ENCODE measurements around the gene TAF10. TPM values are rescaled to one million over a fixed set of nuclear protein-coding genes. Genes with fewer than 3 reads are reported as not detected.

Gene TAF10
- total and polyA plus RNA-seq, 2 of the 13 experiments (the other 11 are each of a cell fraction or from before 2014, with no cell fraction given), result 71.3 to 134 TPM

GRCh38 chr11:6561288-6561687 lies 50.7 kb downstream of the TAF10 start (continued):
- TF ChIP-seq HNF1A (IDR thresholded peaks at IDR 0.05; ENCODE audit: low read depth), result no peak
- no peak for TF ChIP-seq HNF1A (CRISPR knock-in tag; IDR thresholded peaks at IDR 0.05; ENCODE audit: borderline replicate concordance)
- no peak for TF ChIP-seq FOXO4 (CRISPR knock-in tag; conservative IDR thresholded peaks at IDR 0.05)
- TF ChIP-seq ZNF687 (CRISPR knock-in tag; IDR thresholded peaks at IDR 0.05), result no peak
- TF ChIP-seq ZNF329 (CRISPR knock-in tag; IDR thresholded peaks at IDR 0.05; ENCODE audit: low read depth), result no peak
- TF ChIP-seq ZSCAN29 (CRISPR knock-in tag; conservative IDR thresholded peaks at IDR 0.05), result no peak

Other genes starting within 250 kb of the TAF10 start
- gene SMPD1, start 221.7 kb downstream of the TAF10 start, total RNA-seq (2016; rRNA removed; fragmentation: Illumina TruSeq; extraction: Trizol), result 5.3 and 8.4 TPM in 2 replicates
- 6.3 and 9.2 TPM in 2 replicates for gene SMPD1, start 221.7 kb downstream of the TAF10 start, polyA plus RNA-seq (2011; rRNA removed)
- gene APBB1, start 193.1 kb downstream of the TAF10 start, total RNA-seq (2016; rRNA removed; fragmentation: Illumina TruSeq; extraction: Trizol), result 2.4 and 3.5 TPM in 2 replicates
- 1.7 and 2.4 TPM in 2 replicates for gene APBB1, start 193.1 kb downstream of the TAF10 start, polyA plus RNA-seq (2011; rRNA removed)
- 29.6 and 57.4 TPM in 2 replicates for gene HPX, start 171.2 kb downstream of the TAF10 start, total RNA-seq (2016; rRNA removed; fragmentation: Illumina TruSeq; extraction: Trizol)
- gene HPX, start 171.2 kb downstream of the TAF10 start, polyA plus RNA-seq (2011; rRNA removed), result 6.2 and 9.2 TPM in 2 replicates
- 2.8 and 6.3 TPM in 2 replicates for gene TRIM3, start 138.3 kb downstream of the TAF10 start, total RNA-seq (2016; rRNA removed; fragmentation: Illumina TruSeq; extraction: Trizol)
- gene TRIM3, start 138.3 kb downstream of the TAF10 start, polyA plus RNA-seq (2011; rRNA removed), result 3.6 and 4.9 TPM in 2 replicates
- gene ARFIP2, start 130.9 kb downstream of the TAF10 start, total RNA-seq (2016; rRNA removed; fragmentation: Illumina TruSeq; extraction: Trizol), result 58.9 and 60.2 TPM in 2 replicates
- gene ARFIP2, start 130.9 kb downstream of the TAF10 start, polyA plus RNA-seq (2011; rRNA removed), result 56.6 TPM in 2 replicates
- gene TIMM10B, start 130.7 kb downstream of the TAF10 start, total RNA-seq (2016; rRNA removed; fragmentation: Illumina TruSeq; extraction: Trizol), result 39.5 and 60.1 TPM in 2 replicates
- gene TIMM10B, start 130.7 kb downstream of the TAF10 start, polyA plus RNA-seq (2011; rRNA removed), result 34.9 and 38.5 TPM in 2 replicates
- gene DNHD1, start 114.9 kb downstream of the TAF10 start, total RNA-seq (2016; rRNA removed; fragmentation: Illumina TruSeq; extraction: Trizol), result 0.94 and 2.7 TPM in 2 replicates
- gene DNHD1, start 114.9 kb downstream of the TAF10 start, polyA plus RNA-seq (2011; rRNA removed), result 9.3 and 13.3 TPM in 2 replicates
- 21.6 and 29.1 TPM in 2 replicates for gene RRP8, start 8.6 kb downstream of the TAF10 start, total RNA-seq (2016; rRNA removed; fragmentation: Illumina TruSeq; extraction: Trizol)
- gene RRP8, start 8.6 kb downstream of the TAF10 start, polyA plus RNA-seq (2011; rRNA removed), result 7.2 and 7.7 TPM in 2 replicates
- gene ILK, start 8.4 kb downstream of the TAF10 start, total RNA-seq (2016; rRNA removed; fragmentation: Illumina TruSeq; extraction: Trizol), result 70.3 and 78.1 TPM in 2 replicates
- 108 and 118 TPM in 2 replicates for gene ILK, start 8.4 kb downstream of the TAF10 start, polyA plus RNA-seq (2011; rRNA removed)
- gene TPP1, start 7.2 kb upstream of the TAF10 start, total RNA-seq (2016; rRNA removed; fragmentation: Illumina TruSeq; extraction: Trizol), result 13.9 and 14.4 TPM in 2 replicates
- gene TPP1, start 7.2 kb upstream of the TAF10 start, polyA plus RNA-seq (2011; rRNA removed), result 74.6 and 75.4 TPM in 2 replicates
- gene DCHS1, start 43.6 kb upstream of the TAF10 start, total RNA-seq (2016; rRNA removed; fragmentation: Illumina TruSeq; extraction: Trizol), result under 0.01 TPM in 1 of 2 replicates, not detected in the other
- gene DCHS1, start 43.6 kb upstream of the TAF10 start, polyA plus RNA-seq (2011; rRNA removed), result 0.01 and 0.03 TPM in 2 replicates
- gene MRPL17, start 71.1 kb upstream of the TAF10 start, total RNA-seq (2016; rRNA removed; fragmentation: Illumina TruSeq; extraction: Trizol), result 90.0 and 97.9 TPM in 2 replicates
- gene MRPL17, start 71.1 kb upstream of the TAF10 start, polyA plus RNA-seq (2011; rRNA removed), result 53.7 and 59.4 TPM in 2 replicates
- not detected in 2 replicates for gene OR2AG2, start 159.8 kb upstream of the TAF10 start, total RNA-seq (2016; rRNA removed; fragmentation: Illumina TruSeq; extraction: Trizol)
- gene OR2AG2, start 159.8 kb upstream of the TAF10 start, polyA plus RNA-seq (2011; rRNA removed), result not detected in 2 replicates
- not detected in 2 replicates for gene OR2AG1, start 170.8 kb upstream of the TAF10 start, total RNA-seq (2016; rRNA removed; fragmentation: Illumina TruSeq; extraction: Trizol)
- not detected in 2 replicates for gene OR2AG1, start 170.8 kb upstream of the TAF10 start, polyA plus RNA-seq (2011; rRNA removed)
- not detected in 2 replicates for gene OR6A2, start 187.5 kb upstream of the TAF10 start, total RNA-seq (2016; rRNA removed; fragmentation: Illumina TruSeq; extraction: Trizol)
- gene OR6A2, start 187.5 kb upstream of the TAF10 start, polyA plus RNA-seq (2011; rRNA removed), result not detected in 2 replicates
- gene OR10A5, start 233.5 kb upstream of the TAF10 start, total RNA-seq (2016; rRNA removed; fragmentation: Illumina TruSeq; extraction: Trizol), result not detected in 2 replicates
- gene OR10A5, start 233.5 kb upstream of the TAF10 start, polyA plus RNA-seq (2011; rRNA removed), result not detected in 2 replicates

Measured in HepG2 (cell line).